NCI-H1417 (cell line): Measurements from ENCODE around the gene FCF1.

Source experiments
- DNase-seq, 3 experiments: peaks; one replicate each; lab custom pipeline; 2025; lab: John Stamatoyannopoulos, UW

Gene FCF1

GRCh38 chr14:74712499-74713394 lies at the start of gene FCF1, which contains the start of gene AREL1:
Gene FCF1 (plus strand): TSS chr14:74713144. CDS start chr14:74713198, 54 bp downstream.
Gene AREL1 (minus strand): TSS chr14:74713080. CDS start chr14:74685615, 27,465 bp downstream.
- DNase-seq = no peak

GRCh38 chr14:74663884-74664283 lies 49.1 kb upstream of the FCF1 start:
- DNase-seq = no peak

GRCh38 chr14:74664717-74665116 lies 48.2 kb upstream of the FCF1 start:
- no peak for DNase-seq

- no peak for DNase-seq
Measured at GRCh38 chr14:74667758-74668157, 45.2 kb upstream of the FCF1 start.

GRCh38 chr14:74669256-74669655 lies 43.7 kb upstream of the FCF1 start:
- no peak for DNase-seq

GRCh38 chr14:74669846-74670245 lies 43.1 kb upstream of the FCF1 start:
- DNase-seq = no peak

GRCh38 chr14:74670726-74671411 lies 42.1 kb upstream of the FCF1 start:
- no peak for DNase-seq

GRCh38 chr14:74671789-74672188 lies 41.2 kb upstream of the FCF1 start:
- no peak for DNase-seq

- no peak for DNase-seq
Measured at GRCh38 chr14:74673768-74674167, 39.2 kb upstream of the FCF1 start.

- no peak for DNase-seq
Measured at GRCh38 chr14:74675219-74675618, 37.7 kb upstream of the FCF1 start.

GRCh38 chr14:74682169-74682952 lies 30.6 kb upstream of the FCF1 start:
- no peak for DNase-seq

- no peak for DNase-seq
Measured at GRCh38 chr14:74683406-74683805, 29.5 kb upstream of the FCF1 start.

GRCh38 chr14:74684434-74684833 lies 28.5 kb upstream of the FCF1 start:
- no peak for DNase-seq

- DNase-seq = no peak
Measured at GRCh38 chr14:74685056-74685455, 27.9 kb upstream of the FCF1 start.

- no peak for DNase-seq
Measured at GRCh38 chr14:74685921-74686678, 26.8 kb upstream of the FCF1 start.

- DNase-seq = no peak
Measured at GRCh38 chr14:74691456-74691855, 21.5 kb upstream of the FCF1 start.

GRCh38 chr14:74693191-74693590 lies 19.8 kb upstream of the FCF1 start:
- DNase-seq = no peak

GRCh38 chr14:74695406-74695805 lies 17.5 kb upstream of the FCF1 start:
- DNase-seq = no peak

GRCh38 chr14:74697011-74697410 lies 15.9 kb upstream of the FCF1 start:
- DNase-seq = no peak

- DNase-seq = no peak
Measured at GRCh38 chr14:74697543-74697942, 15.4 kb upstream of the FCF1 start.

GRCh38 chr14:74697976-74698375 lies 15.0 kb upstream of the FCF1 start:
- DNase-seq = no peak

- no peak for DNase-seq
Measured at GRCh38 chr14:74698465-74698864, 14.5 kb upstream of the FCF1 start.
